Measurements from ENCODE around the gene GBP5. TPM values are rescaled to one million over a fixed set of nuclear protein-coding genes. Genes with fewer than 3 reads are reported as not detected.
"Not testable (repeated sequence)": the region's sequence is repeated elsewhere in the genome, so short reads cannot be mapped to it uniquely, and the experiment has no call there.

GBP5 gene
- total RNA-seq, 5 donors from 2014 or later (not counting 1 experiment from before 2014, with no cell fraction given): 46.8 to 165 (median 116) TPM

GRCh38 chr1:89309828-89310227, 37.2 kb upstream of the GBP5 start:
- Mint-ChIP-seq H3K9me3 (peaks cover 3 to 4% (median 3%) of the 10 kb centered on the region in 3 donors), H3K27ac (peak overlapping the region; percentile 96 to 100), H3K4me3 (peak overlapping the region; percentile 31 to 54 (median 43)), H3K4me1 (peaks cover 59 to 67% (median 64%) of the 10 kb centered on the region in 3 donors), H3K27me3 (no peaks in the 10 kb centered on the region), H3K36me3 (no peaks in the 10 kb centered on the region)
- H3K9me3 ChIP-seq: peaks cover 3% of the 10 kb centered on the region
- ChIA-PET POLR2A (interaction anchor here (0.6 to 0.9 kb wide), 4 partner anchors 11 to 512 kb away, joined by 3 to 5 read pairs (median 4); no protein-coding TSS in a partner anchor), CTCF (interaction anchor here (0.6 to 1.4 kb wide), 6 partner anchors 10 to 319 kb away, joined by 3 to 6 read pairs (median 4); partner anchors contain the start of gene GBP4 (in 1 of the 2))
- WGBS (ENCODE audit: insufficient coverage): 100% methylated on average over 1 of the region's 1 CpG
- no peaks in the 10 kb centered on the region for H3K27me3 ChIP-seq (replicated peaks in 1 of 2; ENCODE audit: control insufficient read depth in 2 of 2, extremely low read depth in 1 of 2, insufficient read depth in 2 of 2, low read length in 1 of 2)
- peak overlapping the region; percentile 61 for H3K27ac ChIP-seq (ENCODE audit: low read length)
- ATAC-seq (replicated peaks in 1 of 4) (no peak), DNase-seq (no peak)
- peaks cover 16 to 17% of the 10 kb centered on the region in 2 experiments for H3K4me1 ChIP-seq (ENCODE audit: control insufficient read depth in 1 of 2, extremely low read depth in 1 of 2, insufficient read depth in 2 of 2, low read length in 2 of 2)
- no peak overlapping the region for H3K4me3 ChIP-seq (ENCODE audit: control insufficient read depth in 1 of 2, extremely low read depth in 1 of 2, low read length in 1 of 2)
- H3K36me3 ChIP-seq (ENCODE audit: control insufficient read depth in 2 of 2, extremely low read depth in 1 of 2, insufficient read depth in 1 of 2, low read length in 1 of 2): no peaks in the 10 kb centered on the region

GRCh38 chr1:89306273-89306672, 33.6 kb upstream of the GBP5 start:
- no peak overlapping the region for H3K27ac ChIP-seq (ENCODE audit: low read length)
- no peak overlapping the region for H3K4me3 ChIP-seq (ENCODE audit: control insufficient read depth in 1 of 2, extremely low read depth in 1 of 2, low read length in 1 of 2)
- H3K27me3 ChIP-seq (replicated peaks in 1 of 2; ENCODE audit: control insufficient read depth in 2 of 2, extremely low read depth in 1 of 2, insufficient read depth in 2 of 2, low read length in 1 of 2): no peaks in the 10 kb centered on the region
- ChIA-PET CTCF (no interaction called here), POLR2A (no interaction called here)
- peaks cover 0 to 6% (median 4%) of the 10 kb centered on the region in 3 donors for H3K9me3 Mint-ChIP-seq
- 100% methylated on average over 1 of the region's 2 CpGs for WGBS (ENCODE audit: insufficient coverage)
- H3K4me3 Mint-ChIP-seq: no peak overlapping the region
- no peaks in the 10 kb centered on the region for H3K27me3 Mint-ChIP-seq
- H3K36me3 Mint-ChIP-seq: peaks cover 3% of the 10 kb centered on the region
- DNase-seq: no peak
- H3K4me1 Mint-ChIP-seq: peaks cover 52 to 56% (median 56%) of the 10 kb centered on the region in 3 donors
- H3K9me3 ChIP-seq: peaks cover 3% of the 10 kb centered on the region
- peaks cover 10 to 14% of the 10 kb centered on the region in 2 experiments for H3K4me1 ChIP-seq (ENCODE audit: control insufficient read depth in 1 of 2, extremely low read depth in 1 of 2, insufficient read depth in 2 of 2, low read length in 2 of 2)
- H3K27ac Mint-ChIP-seq: peak overlapping the region; percentile 55 to 73
- ATAC-seq (replicated peaks in 1 of 4): peak in 2 of 4 experiments; percentile 40 to 51
- H3K36me3 ChIP-seq (ENCODE audit: control insufficient read depth in 2 of 2, extremely low read depth in 1 of 2, insufficient read depth in 1 of 2, low read length in 1 of 2): no peaks in the 10 kb centered on the region

- H3K27me3 Mint-ChIP-seq: no peaks in the 10 kb centered on the region
- peaks cover 3% of the 10 kb centered on the region for H3K36me3 Mint-ChIP-seq
- no peaks in the 10 kb centered on the region for H3K27me3 ChIP-seq (replicated peaks in 1 of 2; ENCODE audit: control insufficient read depth in 2 of 2, extremely low read depth in 1 of 2, insufficient read depth in 2 of 2, low read length in 1 of 2)
- WGBS (ENCODE audit: insufficient coverage): no CpG with 5 or more reads among the region's 2 CpGs
- H3K9me3 ChIP-seq: peaks cover 3% of the 10 kb centered on the region
- H3K4me3 ChIP-seq (ENCODE audit: control insufficient read depth in 1 of 2, extremely low read depth in 1 of 2, low read length in 1 of 2): no peak overlapping the region
- H3K9me3 Mint-ChIP-seq: peaks cover 0 to 6% (median 4%) of the 10 kb centered on the region in 3 donors
- H3K27ac Mint-ChIP-seq: peak overlapping the region; percentile 33 to 41
- H3K27ac ChIP-seq (ENCODE audit: low read length): no peak overlapping the region
- peaks cover 3 to 6% of the 10 kb centered on the region in 2 experiments for H3K4me1 ChIP-seq (ENCODE audit: control insufficient read depth in 1 of 2, extremely low read depth in 1 of 2, insufficient read depth in 2 of 2, low read length in 2 of 2)
- DNase-seq (no peak), ATAC-seq (replicated peaks in 1 of 4) (no peak)
- H3K36me3 ChIP-seq (ENCODE audit: control insufficient read depth in 2 of 2, extremely low read depth in 1 of 2, insufficient read depth in 1 of 2, low read length in 1 of 2): no peaks in the 10 kb centered on the region
- ChIA-PET CTCF (interaction anchor here in 1 of 2 donors (0.6 to 0.7 kb wide), 2 partner anchors 28 to 640 kb away, joined by 3 read pairs; no protein-coding TSS in a partner anchor), POLR2A (interaction anchor here in 1 of 2 donors (0.6 kb wide), 1 partner anchor 10 kb away, joined by 3 read pairs; no protein-coding TSS in a partner anchor)
- H3K4me3 Mint-ChIP-seq: no peak overlapping the region
- peaks cover 44 to 55% (median 50%) of the 10 kb centered on the region in 3 donors for H3K4me1 Mint-ChIP-seq
These were observed 32.8 kb upstream of the GBP5 start for GRCh38 chr1:89305493-89305892.

GRCh38 chr1:89304572-89305230, 32.0 kb upstream of the GBP5 start:
- DNase-seq (no peak), ATAC-seq (replicated peaks in 1 of 4) (no peak)
- no CpG with 5 or more reads among the region's 2 CpGs for WGBS (ENCODE audit: insufficient coverage)
- Mint-ChIP-seq H3K27me3 (no peaks in the 10 kb centered on the region), H3K36me3 (peaks cover 3% of the 10 kb centered on the region), H3K4me3 (no peak overlapping the region), H3K4me1 (peaks cover 42 to 53% (median 48%) of the 10 kb centered on the region in 3 donors), H3K9me3 (peaks cover 0 to 6% (median 3%) of the 10 kb centered on the region in 3 donors), H3K27ac (peak overlapping the region in 1 of 2 donors; percentile 41)
- Histone ChIP-seq H3K27me3 (replicated peaks in 1 of 2; ENCODE audit: control insufficient read depth in 2 of 2, extremely low read depth in 1 of 2, insufficient read depth in 2 of 2, low read length in 1 of 2) (no peaks in the 10 kb centered on the region), H3K4me1 (ENCODE audit: control insufficient read depth in 1 of 2, extremely low read depth in 1 of 2, insufficient read depth in 2 of 2, low read length in 2 of 2) (peaks cover under 1 to 3% of the 10 kb centered on the region in 2 experiments), H3K9me3 (peaks cover 3% of the 10 kb centered on the region), H3K4me3 (ENCODE audit: control insufficient read depth in 1 of 2, extremely low read depth in 1 of 2, low read length in 1 of 2) (no peak overlapping the region), H3K27ac (ENCODE audit: low read length) (no peak overlapping the region), H3K36me3 (ENCODE audit: control insufficient read depth in 2 of 2, extremely low read depth in 1 of 2, insufficient read depth in 1 of 2, low read length in 1 of 2) (no peaks in the 10 kb centered on the region)
- ChIA-PET CTCF (interaction anchor here in 1 of 2 donors (0.6 to 0.7 kb wide), 2 partner anchors 27 to 641 kb away, joined by 3 read pairs; no protein-coding TSS in a partner anchor), POLR2A (no interaction called here)

GRCh38 chr1:89302697-89303332, 30.2 kb upstream of the GBP5 start:
- Mint-ChIP-seq H3K27me3 (no peaks in the 10 kb centered on the region), H3K4me3 (no peak overlapping the region), H3K36me3 (peaks cover 3% of the 10 kb centered on the region), H3K9me3 (peaks cover 0 to 3% (median 0%) of the 10 kb centered on the region in 3 donors), H3K27ac (no peak overlapping the region), H3K4me1 (peaks cover 43 to 49% (median 45%) of the 10 kb centered on the region in 3 donors)
- Histone ChIP-seq H3K4me1 (ENCODE audit: control insufficient read depth in 1 of 2, extremely low read depth in 1 of 2, insufficient read depth in 2 of 2, low read length in 2 of 2) (peaks cover 0 to 3% of the 10 kb centered on the region in 2 experiments), H3K27ac (ENCODE audit: low read length) (no peak overlapping the region), H3K27me3 (replicated peaks in 1 of 2; ENCODE audit: control insufficient read depth in 2 of 2, extremely low read depth in 1 of 2, insufficient read depth in 2 of 2, low read length in 1 of 2) (no peaks in the 10 kb centered on the region), H3K4me3 (ENCODE audit: control insufficient read depth in 1 of 2, extremely low read depth in 1 of 2, low read length in 1 of 2) (no peak overlapping the region), H3K9me3 (no peaks in the 10 kb centered on the region), H3K36me3 (ENCODE audit: control insufficient read depth in 2 of 2, extremely low read depth in 1 of 2, insufficient read depth in 1 of 2, low read length in 1 of 2) (no peaks in the 10 kb centered on the region)
- DNase-seq (no peak), ATAC-seq (replicated peaks in 1 of 4) (no peak)
- ChIA-PET CTCF (interaction anchor here in 1 of 2 donors (0.6 to 0.7 kb wide), 2 partner anchors 304 to 328 kb away, joined by 3 read pairs; no protein-coding TSS in a partner anchor), POLR2A (no interaction called here)
- 94% methylated on average over 16 of the region's 25 CpGs for WGBS (ENCODE audit: insufficient coverage)

GRCh38 chr1:89299739-89300463, 27.2 kb upstream of the GBP5 start:
- H3K27ac Mint-ChIP-seq: peak overlapping the region; percentile 37 to 88
- peak in 1 of 4 experiments; percentile 66 for ATAC-seq (replicated peaks in 1 of 4)
- H3K4me3 Mint-ChIP-seq; H3K36me3 ChIP-seq (ENCODE audit: control insufficient read depth in 2 of 2, extremely low read depth in 1 of 2, insufficient read depth in 1 of 2, low read length in 1 of 2); H3K36me3 Mint-ChIP-seq; H3K9me3 ChIP-seq; H3K27ac ChIP-seq (ENCODE audit: low read length); DNase-seq; H3K4me1 ChIP-seq (ENCODE audit: control insufficient read depth in 1 of 2, extremely low read depth in 1 of 2, insufficient read depth in 2 of 2, low read length in 2 of 2); H3K9me3 Mint-ChIP-seq; H3K27me3 ChIP-seq (replicated peaks in 1 of 2; ENCODE audit: control insufficient read depth in 2 of 2, extremely low read depth in 1 of 2, insufficient read depth in 2 of 2, low read length in 1 of 2); POLR2A ChIA-PET; H3K27me3 Mint-ChIP-seq; H3K4me3 ChIP-seq (ENCODE audit: control insufficient read depth in 1 of 2, extremely low read depth in 1 of 2, low read length in 1 of 2): not testable (repeated sequence)
- WGBS (ENCODE audit: insufficient coverage): no CpG with 5 or more reads among the region's 3 CpGs
- CTCF ChIA-PET: interaction anchor here in 1 of 2 donors (0.6 to 1.2 kb wide), 2 partner anchors 9 to 53 kb away, joined by 3 to 5 read pairs; no protein-coding TSS in a partner anchor
- peaks cover 39 to 48% (median 39%) of the 10 kb centered on the region in 3 donors for H3K4me1 Mint-ChIP-seq

Measured in T-cell (primary cell).